Neuronal stem cell (in vitro differentiated cells): Measurements from ENCODE around the gene TP53TG3D. TPM values are rescaled to one million over a fixed set of nuclear protein-coding genes. Genes with fewer than 3 reads are reported as not detected.

Experiments
- small RNA-seq: library from polyadenylated mRNA; stranded (forward); fragments of <200 nt; extraction: miRNeasy Mini kit (QIAGEN cat#:217004); gene quantifications from one replicate; pipeline ENCODE3, GENCODE V24; 2013; ENCODE audit not compliant: insufficient read depth

Gene TP53TG3D

Small RNA genes lying within 50 kb of the gene (small RNA-seq; reads per million reads assigned to genes)
- gene AC133485.1 (not detected), gene AC140878.1 (not detected)
